GM12873 (cell line): ENCODE results near the gene XIRP1.

Source experiments
- CTCF ChIP-seq: IDR thresholded peaks from 2 replicates; pipeline ENCODE4 v1.5.1; 2012; ENCODE audit warnings: low read depth, mild to moderate bottlenecking, moderate library complexity, low read length, control low read depth; ENCODE audit not compliant: insufficient read depth; ENCODE audit errors: missing control alignments

The XIRP1 gene

GRCh38 chr3:39137991-39138803 is 54.2 kb downstream of the XIRP1 start:
- TF ChIP-seq CTCF: no peak

- no peak for TF ChIP-seq CTCF
Measured at GRCh38 chr3:39137435-39137936, 54.9 kb downstream of the XIRP1 start.

- no peak for TF ChIP-seq CTCF
Measured at GRCh38 chr3:39136533-39137434, 55.6 kb downstream of the XIRP1 start.

GRCh38 chr3:39135170-39135805 is 57.1 kb downstream of the XIRP1 start:
- TF ChIP-seq CTCF: no peak

GRCh38 chr3:39134305-39134704 is 58.1 kb downstream of the XIRP1 start:
- TF ChIP-seq CTCF: no peak

- TF ChIP-seq CTCF: no peak
Measured at GRCh38 chr3:39133822-39134221, 58.6 kb downstream of the XIRP1 start.
